ENCODE measurements around the gene RABEP2.
"Not testable (repeated sequence)": the region's sequence is repeated elsewhere in the genome, so short reads cannot be mapped to it uniquely, and the experiment has no call there.

RABEP2 gene

DNA sequence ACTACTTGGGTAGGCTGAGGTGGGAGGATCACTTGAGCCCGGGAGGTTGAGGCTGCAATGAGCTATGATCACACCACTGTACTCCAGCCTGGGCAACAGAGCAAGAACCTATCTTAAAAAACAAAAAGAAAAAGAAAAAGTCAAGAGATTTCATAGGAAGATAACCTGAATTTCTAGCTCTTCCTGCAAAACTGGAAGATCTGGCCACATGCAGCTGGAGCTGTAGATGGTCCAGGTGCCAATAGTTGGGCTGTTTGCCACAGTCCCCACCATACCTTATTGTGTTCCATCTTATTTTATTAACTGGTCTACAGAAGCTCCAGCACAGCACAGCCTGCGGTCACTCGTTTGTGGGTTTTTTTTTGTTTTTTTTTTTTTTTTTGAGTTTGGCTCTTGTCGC, 31.7 kb downstream of the RABEP2 start:
- no peaks in the 10 kb centered on the region for H3K9me3 ChIP-seq (ENCODE audit: insufficient read depth, low read length, severe bottlenecking)
- H3K36me3 ChIP-seq (ENCODE audit: insufficient read depth, low read length) = peaks cover 3% of the 10 kb centered on the region; the same call in 1 of the 2 replicates
- no peak overlapping the region for H3K27ac ChIP-seq (ENCODE audit: low read length)
- H3K27me3 ChIP-seq (ENCODE audit: insufficient read depth, low read length, poor library complexity) = no peaks in the 10 kb centered on the region
- no peak for TF ChIP-seq EZH2 (IDR thresholded peaks at IDR 0.05; ENCODE audit: borderline replicate concordance, low read depth, low read length, severe bottlenecking)
- TF ChIP-seq, protein P1, sequence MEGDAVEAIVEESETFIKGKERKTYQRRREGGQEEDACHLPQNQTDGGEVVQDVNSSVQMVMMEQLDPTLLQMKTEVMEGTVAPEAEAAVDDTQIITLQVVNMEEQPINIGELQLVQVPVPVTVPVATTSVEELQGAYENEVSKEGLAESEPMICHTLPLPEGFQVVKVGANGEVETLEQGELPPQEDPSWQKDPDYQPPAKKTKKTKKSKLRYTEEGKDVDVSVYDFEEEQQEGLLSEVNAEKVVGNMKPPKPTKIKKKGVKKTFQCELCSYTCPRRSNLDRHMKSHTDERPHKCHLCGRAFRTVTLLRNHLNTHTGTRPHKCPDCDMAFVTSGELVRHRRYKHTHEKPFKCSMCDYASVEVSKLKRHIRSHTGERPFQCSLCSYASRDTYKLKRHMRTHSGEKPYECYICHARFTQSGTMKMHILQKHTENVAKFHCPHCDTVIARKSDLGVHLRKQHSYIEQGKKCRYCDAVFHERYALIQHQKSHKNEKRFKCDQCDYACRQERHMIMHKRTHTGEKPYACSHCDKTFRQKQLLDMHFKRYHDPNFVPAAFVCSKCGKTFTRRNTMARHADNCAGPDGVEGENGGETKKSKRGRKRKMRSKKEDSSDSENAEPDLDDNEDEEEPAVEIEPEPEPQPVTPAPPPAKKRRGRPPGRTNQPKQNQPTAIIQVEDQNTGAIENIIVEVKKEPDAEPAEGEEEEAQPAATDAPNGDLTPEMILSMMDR (IDR thresholded peaks at IDR 0.05; ENCODE audit: borderline replicate concordance, extremely low read depth, low read length, poor library complexity, severe bottlenecking) = no peak
- no peak overlapping the region for H3K4me2 ChIP-seq (ENCODE audit: insufficient read depth, low read length)
- no peak overlapping the region for H3K4me3 ChIP-seq (ENCODE audit: low read depth in 1 of 2, low read length in 2 of 2)
- ATAC-seq (ENCODE audit: insufficient read depth, low read depth) (no peak), DNase-seq (no peak)
- no peak overlapping the region for H2AFZ ChIP-seq (ENCODE audit: low read depth, low read length)
- H3K9ac ChIP-seq (ENCODE audit: low read depth, low read length) = no peak overlapping the region
- H3K79me2 ChIP-seq (ENCODE audit: insufficient read depth, low read length) = no peaks in the 10 kb centered on the region
- no peaks in the 10 kb centered on the region for H3K4me1 ChIP-seq (ENCODE audit: insufficient read depth, low read length)
- H4K20me1 ChIP-seq (ENCODE audit: insufficient read depth, low read length) = no peaks in the 10 kb centered on the region

DNA sequence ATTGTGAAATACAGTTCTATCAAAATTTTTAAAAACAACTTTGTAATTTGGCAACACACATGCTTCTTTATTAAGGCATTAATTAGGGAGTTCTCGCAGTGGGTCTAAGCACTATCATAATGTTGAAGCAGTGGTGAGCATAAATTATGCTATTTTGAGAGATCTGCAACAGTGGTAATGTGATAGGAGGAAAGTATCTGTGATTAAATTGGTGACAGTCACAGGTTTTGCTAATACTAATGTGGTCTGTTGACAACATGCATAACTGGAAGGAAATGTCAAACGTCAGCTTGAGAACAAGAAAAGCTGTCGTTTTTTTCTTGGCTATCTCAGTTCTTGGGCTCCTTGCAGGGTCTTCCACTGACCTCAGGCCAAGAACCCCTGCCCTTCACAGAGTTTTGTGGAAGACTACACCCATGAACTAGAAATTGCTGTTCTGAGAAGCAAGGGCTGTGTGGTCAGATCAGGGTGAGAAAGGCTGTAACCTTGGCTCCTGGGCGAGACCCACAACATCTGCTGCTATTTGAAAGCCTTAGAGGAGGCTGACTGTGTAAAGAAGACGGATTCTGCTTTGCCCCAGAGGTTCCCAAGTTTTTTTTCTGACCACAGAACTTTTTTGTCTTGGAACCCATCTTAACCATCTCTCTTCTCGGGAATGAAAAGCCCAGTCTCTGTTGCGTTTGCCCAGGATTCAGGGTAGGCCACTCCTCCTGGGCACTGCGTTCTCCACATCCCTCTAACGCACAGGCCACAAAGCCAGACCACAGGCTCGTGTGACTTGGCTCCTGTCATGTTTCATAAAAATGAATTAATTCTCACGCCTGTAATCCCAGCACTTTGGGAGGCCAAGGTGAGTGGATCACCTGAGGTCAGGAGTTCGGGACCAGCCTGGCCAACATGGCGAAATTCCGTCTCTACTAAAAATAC, 32.8 kb downstream of the RABEP2 start:
- H3K4me1 ChIP-seq (ENCODE audit: insufficient read depth, low read length) = no peaks in the 10 kb centered on the region
- H3K79me2 ChIP-seq (ENCODE audit: insufficient read depth, low read length) = no peaks in the 10 kb centered on the region
- H3K4me2 ChIP-seq (ENCODE audit: insufficient read depth, low read length) = no peak overlapping the region
- no peaks in the 10 kb centered on the region for H3K9me3 ChIP-seq (ENCODE audit: insufficient read depth, low read length, severe bottlenecking)
- no peak for DNase-seq
- no peak overlapping the region for H3K9ac ChIP-seq (ENCODE audit: low read depth, low read length)
- H4K20me1 ChIP-seq (ENCODE audit: insufficient read depth, low read length) = no peaks in the 10 kb centered on the region
- no peaks in the 10 kb centered on the region for H3K27me3 ChIP-seq (ENCODE audit: insufficient read depth, low read length, poor library complexity)
- no peak overlapping the region for H2AFZ ChIP-seq (ENCODE audit: low read depth, low read length)
- no peak for ATAC-seq (ENCODE audit: insufficient read depth, low read depth)
- TF ChIP-seq EZH2 (IDR thresholded peaks at IDR 0.05; ENCODE audit: borderline replicate concordance, low read depth, low read length, severe bottlenecking) = no peak
- H3K27ac ChIP-seq (ENCODE audit: low read length) = no peak overlapping the region
- peaks cover 3% of the 10 kb centered on the region; the same call in 1 of the 2 replicates for H3K36me3 ChIP-seq (ENCODE audit: insufficient read depth, low read length)
- no peak overlapping the region for H3K4me3 ChIP-seq (ENCODE audit: low read depth in 1 of 2, low read length in 2 of 2)

DNA sequence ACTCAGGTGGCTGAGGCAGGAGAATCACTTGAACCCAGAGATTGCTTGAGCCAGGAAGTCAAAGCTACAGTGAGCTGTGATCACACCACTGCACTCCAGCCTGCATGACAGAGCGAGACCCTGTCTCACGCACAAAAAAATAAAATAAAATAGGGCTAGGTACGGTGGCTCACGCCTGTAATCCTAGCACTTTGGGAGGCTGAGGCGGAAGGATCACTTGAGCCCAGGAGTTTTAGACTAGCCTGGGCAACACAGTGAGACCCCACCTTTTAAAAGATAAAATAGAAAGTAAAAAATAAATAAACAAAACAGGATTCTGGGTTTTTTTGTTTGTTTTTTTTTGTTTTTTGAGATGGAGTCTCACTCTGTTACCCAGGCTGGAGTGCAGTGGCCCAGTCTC, 34.7 kb downstream of the RABEP2 start:
- H3K27me3 ChIP-seq (ENCODE audit: insufficient read depth, low read length, poor library complexity); DNase-seq; H3K27ac ChIP-seq (ENCODE audit: low read length); H3K9me3 ChIP-seq (ENCODE audit: insufficient read depth, low read length, severe bottlenecking); H3K4me1 ChIP-seq (ENCODE audit: insufficient read depth, low read length); H4K20me1 ChIP-seq (ENCODE audit: insufficient read depth, low read length); H3K4me2 ChIP-seq (ENCODE audit: insufficient read depth, low read length); H2AFZ ChIP-seq (ENCODE audit: low read depth, low read length); H3K79me2 ChIP-seq (ENCODE audit: insufficient read depth, low read length); H3K4me3 ChIP-seq (ENCODE audit: low read depth in 1 of 2, low read length in 2 of 2); ATAC-seq (ENCODE audit: insufficient read depth, low read depth); H3K36me3 ChIP-seq (ENCODE audit: insufficient read depth, low read length); H3K9ac ChIP-seq (ENCODE audit: low read depth, low read length): not testable (repeated sequence)

DNA sequence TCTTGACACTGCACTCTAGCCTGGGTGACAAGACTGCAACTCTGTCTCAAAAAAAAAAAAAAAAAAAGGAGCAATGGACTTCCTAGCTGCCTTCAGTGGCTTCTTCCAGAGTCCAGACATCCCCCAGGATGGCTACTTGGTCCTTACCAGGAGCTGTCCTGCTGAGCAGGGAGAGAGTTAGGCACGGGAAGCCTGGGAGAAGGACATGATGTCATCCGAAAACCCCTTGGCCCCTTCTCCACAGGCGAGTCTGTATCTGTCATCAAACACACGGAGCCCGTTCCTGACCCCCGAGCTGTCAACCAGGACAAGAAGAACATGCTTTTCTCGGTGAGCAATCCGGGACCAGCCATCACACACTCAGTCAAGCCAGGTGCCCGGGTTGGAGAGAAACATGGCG, 38.1 kb downstream of the RABEP2 start:
- no peak overlapping the region for H3K27ac ChIP-seq (ENCODE audit: low read length)
- H3K9me3 ChIP-seq (ENCODE audit: insufficient read depth, low read length, severe bottlenecking) = no peaks in the 10 kb centered on the region
- no peak overlapping the region for H3K4me2 ChIP-seq (ENCODE audit: insufficient read depth, low read length)
- H3K4me3 ChIP-seq (ENCODE audit: low read depth in 1 of 2, low read length in 2 of 2) = no peak overlapping the region
- no peaks in the 10 kb centered on the region for H3K4me1 ChIP-seq (ENCODE audit: insufficient read depth, low read length)
- ATAC-seq (ENCODE audit: insufficient read depth, low read depth) = no peak
- H3K79me2 ChIP-seq (ENCODE audit: insufficient read depth, low read length) = no peaks in the 10 kb centered on the region
- DNase-seq = no peak
- H2AFZ ChIP-seq (ENCODE audit: low read depth, low read length) = no peak overlapping the region
- H3K36me3 ChIP-seq (ENCODE audit: insufficient read depth, low read length) = peaks cover 3% of the 10 kb centered on the region; the same call in 1 of the 2 replicates
- no peaks in the 10 kb centered on the region for H3K27me3 ChIP-seq (ENCODE audit: insufficient read depth, low read length, poor library complexity)
- H4K20me1 ChIP-seq (ENCODE audit: insufficient read depth, low read length) = no peaks in the 10 kb centered on the region
- TF ChIP-seq, protein P1 (IDR thresholded peaks at IDR 0.05; ENCODE audit: borderline replicate concordance, extremely low read depth, low read length, poor library complexity, severe bottlenecking) = no peak
- no peak for TF ChIP-seq EZH2 (IDR thresholded peaks at IDR 0.05; ENCODE audit: borderline replicate concordance, low read depth, low read length, severe bottlenecking)
- no peak overlapping the region for H3K9ac ChIP-seq (ENCODE audit: low read depth, low read length)

Data from DND-41 (cell line).